IPS DF 4.7 (cell line): Measurements from ENCODE around the gene UCP3.

Experiments used
- DNase-seq: peaks from one replicate; pipeline ENCODE4 v3.0.0-alpha.2; 2013; ENCODE audit warnings: low spot score; ENCODE audit errors: extremely low read depth

Gene UCP3

GRCh38 chr11:73956876-73957653 lies 51.8 kb downstream of the UCP3 start:
- no peak for DNase-seq

GRCh38 chr11:73951797-73952196 lies 57.1 kb downstream of the UCP3 start:
- DNase-seq = no peak

GRCh38 chr11:73950869-73951710 lies 57.8 kb downstream of the UCP3 start, which contains the start of gene DNAJB13:
Gene DNAJB13, plus strand, starts transcription at chr11:73951026. Its CDS starts 44 bp downstream, at chr11:73951070.
- peak; percentile 46 for DNase-seq
